Mesodermal cell (in vitro differentiated cells): ENCODE data around the gene GJC3.
"Not testable (repeated sequence)": the region's sequence is repeated elsewhere in the genome, so short reads cannot be mapped to it uniquely, and the experiment has no call there.

ENCODE experiments used
- H3K27ac ChIP-seq: 2 replicates; pipeline ENCODE4 v1.7.0; 2013; ENCODE audit warnings: mild to moderate bottlenecking, low read depth, low read length, moderate library complexity; ENCODE audit not compliant: severe bottlenecking
- H3K36me3 ChIP-seq: 2 replicates; pipeline ENCODE4 v1.7.1; 2013; ENCODE audit warnings: mild to moderate bottlenecking, low read length, moderate library complexity; ENCODE audit not compliant: control insufficient read depth, insufficient read depth
- H3K4me1 ChIP-seq: one replicate; pipeline ENCODE4 v1.7.1; 2013; ENCODE audit warnings: mild to moderate bottlenecking, low read length; ENCODE audit not compliant: insufficient read depth, control insufficient read depth, poor library complexity, severe bottlenecking
- H3K4me3 ChIP-seq: 2 replicates; pipeline ENCODE4 v1.7.0; 2013; ENCODE audit warnings: low read length, control low read depth, mild to moderate bottlenecking; ENCODE audit not compliant: insufficient read depth, poor library complexity, severe bottlenecking; ENCODE audit errors: extremely low read depth
- H3K9me3 ChIP-seq: 2 replicates; pipeline ENCODE4 v1.7.1; 2013; ENCODE audit warnings: mild to moderate bottlenecking, low read length, moderate library complexity; ENCODE audit not compliant: control insufficient read depth
- WGBS, 2 experiments: methylation state at CpG; one replicate each; pipeline ENCODE4 v1.1.5; 2013; ENCODE audit warnings: missing lambda C conversion rate in 2 of 2; ENCODE audit not compliant: insufficient coverage in 2 of 2; 5-methylcytosine and 5-hydroxymethylcytosine counted together

GJC3 gene

GRCh38 chr7:99898836-99899235 lies 30.6 kb downstream of the GJC3 start:
- no peak overlapping the region for H3K4me3 ChIP-seq
- H3K4me1 ChIP-seq = no peaks in the 10 kb centered on the region
- no peak overlapping the region for H3K27ac ChIP-seq
- H3K36me3 ChIP-seq = peaks cover 39% of the 10 kb centered on the region
- 92 to 100% methylated on average over 2 of the region's 3 CpGs for WGBS, 2 experiments
- no peaks in the 10 kb centered on the region for H3K9me3 ChIP-seq

- no peaks in the 10 kb centered on the region for H3K9me3 ChIP-seq
- no peak overlapping the region for H3K4me3 ChIP-seq
- WGBS, 2 experiments = 80% methylated on average over 1 of the region's 2 CpGs; no CpG with 5 or more reads in 1 of the 2 experiments
- H3K27ac ChIP-seq = no peak overlapping the region
- H3K4me1 ChIP-seq = no peaks in the 10 kb centered on the region
- H3K36me3 ChIP-seq = peaks cover 30% of the 10 kb centered on the region
Measured at GRCh38 chr7:99898023-99898357, 31.4 kb downstream of the GJC3 start.

DNA sequence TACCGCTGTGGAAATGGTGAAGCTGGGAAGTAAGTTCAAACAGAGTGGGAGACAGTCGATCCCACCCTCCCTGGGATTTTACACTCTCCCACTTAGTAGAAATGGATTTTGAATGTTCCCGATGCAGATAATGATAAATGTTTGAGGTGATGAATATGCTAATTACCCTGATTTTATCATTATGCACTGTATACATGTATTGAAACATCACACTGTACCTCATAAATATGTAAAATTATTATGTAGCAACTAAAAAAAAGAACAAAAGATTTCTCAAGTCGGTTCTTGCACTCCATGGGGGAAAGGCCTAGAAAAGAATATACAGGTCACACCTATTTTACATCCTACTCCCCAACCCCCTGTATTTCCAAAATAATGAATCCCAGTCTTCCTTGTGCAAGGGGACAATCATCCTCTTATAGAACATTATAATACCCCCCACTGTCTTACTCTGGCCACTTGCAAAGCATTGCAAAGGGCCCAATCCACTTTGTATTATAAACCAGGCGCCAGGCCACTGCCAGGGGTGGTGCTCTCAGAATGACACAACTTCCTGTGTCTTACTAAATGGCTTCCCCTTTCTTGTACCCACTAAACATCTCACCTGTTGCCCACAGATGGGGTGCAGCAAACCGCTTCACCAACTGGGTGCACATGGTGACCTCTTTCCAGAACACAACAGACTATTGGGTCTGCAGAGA lies 31.9 kb downstream of the GJC3 start:
- no peak overlapping the region for H3K27ac ChIP-seq
- H3K36me3 ChIP-seq = peaks cover 25% of the 10 kb centered on the region
- H3K4me3 ChIP-seq = no peak overlapping the region
- 93 to 97% methylated on average over 2 to 3 of the region's 6 CpGs for WGBS, 2 experiments
- no peaks in the 10 kb centered on the region for H3K9me3 ChIP-seq
- H3K4me1 ChIP-seq = no peaks in the 10 kb centered on the region

- Histone ChIP-seq H3K9me3 (peaks cover 3% of the 10 kb centered on the region), H3K27ac (no peak overlapping the region), H3K4me3 (no peak overlapping the region), H3K36me3 (peaks cover 14% of the 10 kb centered on the region), H3K4me1 (no peaks in the 10 kb centered on the region)
Measured at GRCh38 chr7:99894738-99895137, 34.7 kb downstream of the GJC3 start.

- Histone ChIP-seq H3K9me3 (peaks cover 8% of the 10 kb centered on the region), H3K4me3 (no peak overlapping the region), H3K4me1 (no peaks in the 10 kb centered on the region), H3K27ac (no peak overlapping the region), H3K36me3 (peaks cover 18% of the 10 kb centered on the region)
- WGBS, 2 experiments = 78 to 86% methylated on average over 4 to 5 of the region's 5 CpGs
Measured at GRCh38 chr7:99893280-99893679, 36.1 kb downstream of the GJC3 start.

DNA sequence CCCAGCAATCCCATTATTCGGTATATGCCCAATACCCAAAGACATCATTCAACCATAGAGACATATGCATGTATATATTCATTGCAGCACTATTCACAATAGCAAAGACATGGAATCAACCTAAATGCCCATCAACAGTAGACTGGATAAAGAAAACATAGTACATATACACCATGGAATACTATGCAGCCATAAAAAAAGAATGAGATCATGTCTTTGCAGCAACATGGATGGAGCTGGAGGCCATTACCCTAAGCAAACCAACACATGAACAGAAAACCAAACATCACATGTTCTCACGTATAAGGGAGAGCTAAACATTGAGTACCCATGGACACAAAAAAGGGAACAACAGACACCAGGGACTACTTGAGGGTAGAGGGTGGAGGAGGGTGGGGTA lies 39.1 kb downstream of the GJC3 start:
- not testable (repeated sequence) for H3K4me1 ChIP-seq, H3K9me3 ChIP-seq, H3K27ac ChIP-seq, H3K4me3 ChIP-seq
- 60% methylated on average over 1 of the region's 2 CpGs; no CpG with 5 or more reads in 1 of the 2 experiments for WGBS, 2 experiments
- H3K36me3 ChIP-seq = peaks cover 18% of the 10 kb centered on the region

DNA sequence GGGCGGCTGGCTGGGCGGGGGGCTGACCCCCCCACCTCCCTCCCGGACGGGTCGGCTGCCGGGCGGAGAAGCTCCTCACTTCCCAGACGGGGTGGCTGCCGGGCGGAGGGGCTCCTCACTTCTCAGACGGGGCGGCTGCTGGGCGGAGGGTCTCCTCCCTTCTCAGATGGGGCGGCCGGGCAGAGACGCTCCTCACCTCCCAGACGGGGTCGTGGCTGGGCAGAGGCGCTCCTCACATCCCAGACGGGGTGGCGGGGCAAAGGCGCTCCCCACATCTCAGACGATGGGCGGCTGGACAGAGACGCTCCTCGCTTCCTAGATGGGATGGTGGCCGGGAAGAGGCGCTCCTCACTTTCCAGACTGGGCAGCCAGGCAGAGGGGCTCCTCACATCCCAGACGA lies 41.1 kb downstream of the GJC3 start:
- H3K27ac ChIP-seq, H3K4me1 ChIP-seq, H3K9me3 ChIP-seq, H3K4me3 ChIP-seq: not testable (repeated sequence)
- 87% methylated on average over 5 of the region's 29 CpGs; no CpG with 5 or more reads in 1 of the 2 experiments for WGBS, 2 experiments
- peaks cover 18% of the 10 kb centered on the region for H3K36me3 ChIP-seq

DNA sequence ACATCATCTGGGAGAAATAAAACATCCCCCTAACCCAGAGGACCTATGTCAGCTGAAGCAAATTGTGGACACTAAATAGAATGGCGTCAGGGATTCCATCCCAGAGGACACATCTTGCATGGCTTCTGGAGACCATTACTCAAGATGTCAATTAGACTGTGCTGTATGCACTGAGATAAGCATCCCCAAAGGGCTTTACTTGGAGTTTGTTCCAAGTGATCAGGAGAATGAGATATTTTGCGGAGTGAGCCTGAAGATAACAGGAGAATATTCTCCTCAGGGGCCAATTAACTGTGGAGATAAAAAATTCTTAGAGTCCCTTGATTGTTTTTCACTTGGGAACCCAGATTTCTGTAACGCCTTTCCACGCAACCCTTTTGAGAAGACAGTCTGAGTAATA lies 48.0 kb downstream of the GJC3 start:
- Histone ChIP-seq H3K36me3 (no peaks in the 10 kb centered on the region), H3K4me1 (no peaks in the 10 kb centered on the region), H3K27ac (no peak overlapping the region), H3K4me3 (no peak overlapping the region), H3K9me3 (no peaks in the 10 kb centered on the region)
- WGBS, 2 experiments = 95% methylated on average over 2 to 4 of the region's 4 CpGs

- Histone ChIP-seq H3K4me1 (no peaks in the 10 kb centered on the region), H3K4me3 (no peak within 1 kb of the TSS), H3K9me3 (no peaks in the 10 kb centered on the region), H3K36me3 (no peaks in the 10 kb centered on the region), H3K27ac (no peak within 1 kb of the TSS)
- WGBS, 2 experiments = 100% methylated on average over 1 to 2 of the region's 3 CpGs
Measured at GRCh38 chr7:99876933-99877332, 52.5 kb downstream of the GJC3 start, which contains the start of gene OR2AE1. TSS of gene OR2AE1 (minus strand) at chr7:99877033. CDS start at chr7:99877033, 0 bp downstream.

DNA sequence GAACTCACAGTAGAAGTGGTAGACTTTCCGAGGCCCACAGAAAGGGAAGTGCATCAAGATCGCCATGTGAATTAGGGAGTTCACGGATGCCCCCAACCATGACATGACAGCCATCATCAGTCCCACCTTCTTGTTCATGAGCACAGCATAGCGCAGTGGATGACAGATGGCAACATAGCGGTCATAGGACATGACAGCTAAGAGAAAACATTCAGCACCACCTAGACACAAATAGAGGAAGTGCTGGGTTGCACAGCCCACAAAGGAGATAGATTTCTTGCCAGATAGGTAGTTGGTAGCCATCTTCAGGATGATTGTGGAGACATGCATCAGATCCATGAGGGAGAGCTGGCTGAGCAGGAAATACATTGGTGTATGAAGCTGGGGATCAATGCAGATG lies 52.9 kb downstream of the GJC3 start:
- 80 to 97% methylated on average over 4 to 5 of the region's 5 CpGs for WGBS, 2 experiments
- no peak overlapping the region for H3K4me3 ChIP-seq
- H3K27ac ChIP-seq = no peak overlapping the region
- H3K36me3 ChIP-seq = no peaks in the 10 kb centered on the region
- no peaks in the 10 kb centered on the region for H3K4me1 ChIP-seq
- no peaks in the 10 kb centered on the region for H3K9me3 ChIP-seq
